IMR-90 (cell line): Measurements from ENCODE around the gene PROSER2.

Source experiments
- CEBPB ChIP-seq: IDR thresholded peaks from 2 replicates; pipeline ENCODE4 v1.6.1; 2012; ENCODE audit warnings: low read depth, low read length, improper control_type of control experiment
- CTCF ChIP-seq: conservative IDR thresholded peaks from 2 replicates; pipeline ENCODE4 v1.5.1; 2012; ENCODE audit warnings: mild to moderate bottlenecking, low read depth, low read length, improper control_type of control experiment
- ELK1 ChIP-seq: fragments of 150-350 bp; IDR thresholded peaks from 2 replicates; pipeline ENCODE4 v1.6.1; 2016; ENCODE audit warnings: low read depth, mild to moderate bottlenecking, low read length, moderate library complexity, borderline replicate concordance
- MAFK ChIP-seq: IDR thresholded peaks from 2 replicates; pipeline ENCODE4 v1.6.1; 2012; ENCODE audit warnings: low read depth, low read length, improper control_type of control experiment
- MXI1 ChIP-seq: IDR thresholded peaks from 2 replicates; pipeline ENCODE4 v1.6.1; 2012; ENCODE audit warnings: low read depth, mild to moderate bottlenecking, low read length, moderate library complexity, borderline replicate concordance
- NFE2L2 ChIP-seq: fragments of 150-350 bp; IDR thresholded peaks from 2 replicates; pipeline ENCODE4 v1.6.1; 2016; ENCODE audit warnings: low read depth, mild to moderate bottlenecking, low read length
- POLR2A ChIP-seq: IDR thresholded peaks from 2 replicates; pipeline ENCODE4 v1.6.1; 2012; ENCODE audit warnings: mild to moderate bottlenecking, low read depth, low read length
- RAD21 ChIP-seq: IDR thresholded peaks from 2 replicates; pipeline ENCODE4 v1.6.1; 2012; ENCODE audit warnings: low read length, improper control_type of control experiment
- RCOR1 ChIP-seq: IDR thresholded peaks from 2 replicates; pipeline ENCODE4 v1.6.1; 2012; ENCODE audit warnings: mild to moderate bottlenecking, low read length, improper control_type of control experiment; ENCODE audit not compliant: insufficient replicate concordance
- RFX5 ChIP-seq: IDR thresholded peaks from 2 replicates; pipeline ENCODE4 v1.8.0; 2012; ENCODE audit warnings: low read depth, mild to moderate bottlenecking, low read length, moderate library complexity
- SMC3 ChIP-seq: fragments of 150-350 bp; IDR thresholded peaks from 2 replicates; pipeline ENCODE4 v1.6.1; 2016; ENCODE audit warnings: low read depth, mild to moderate bottlenecking, antibody characterized with exemption, low read length, moderate library complexity
- USF2 ChIP-seq: fragments of 150-350 bp; IDR thresholded peaks from 2 replicates; pipeline ENCODE4 v1.6.1; 2017; ENCODE audit warnings: mild to moderate bottlenecking, antibody characterized with exemption, low read length, low read depth

- no peak for TF ChIP-seq USF2
- TF ChIP-seq CTCF = no peak
- TF ChIP-seq RAD21 = no peak
- no peak for TF ChIP-seq POLR2A
- no peak for TF ChIP-seq ELK1
- TF ChIP-seq RFX5 = no peak
- TF ChIP-seq NFE2L2 = no peak
- no peak for TF ChIP-seq SMC3
- TF ChIP-seq MXI1 = no peak
- no peak for TF ChIP-seq MAFK
- TF ChIP-seq RCOR1 = no peak
- TF ChIP-seq CEBPB = no peak
These were observed 72.4 kb downstream of the PROSER2 start for GRCh38 chr10:11895598-11895997.
